Loucy (cell line): ENCODE measurements around the gene RBM20.

ENCODE experiments used
- CTCF ChIP-seq: fragments of 200-600 bp; sonication (generic); conservative IDR thresholded peaks from 2 replicates; pipeline ENCODE4 v1.5.1; 2014; ENCODE audit warnings: mild to moderate bottlenecking, antibody characterized with exemption, low read length
- EZH2phosphoT487 ChIP-seq: fragments of 200-600 bp; IDR thresholded peaks from 2 replicates; pipeline ENCODE4 v1.6.1; 2018; ENCODE audit warnings: antibody characterized with exemption, mild to moderate bottlenecking, moderate library complexity, borderline replicate concordance

GRCh38 chr10:110808615-110809014, 164.5 kb downstream of the RBM20 start:
- no peak for TF ChIP-seq CTCF
- TF ChIP-seq EZH2phosphoT487, result no peak
